Anterior cingulate cortex (tissue), 58 donors: ENCODE data around the gene POLDIP3.
"Not testable (repeated sequence)": the region's sequence is repeated elsewhere in the genome, so short reads cannot be mapped to it uniquely, and the experiment has no call there.

Experiments used
- DNase-seq, 58 donors: peaks; one replicate each; lab custom pipeline; 2025; lab: John Stamatoyannopoulos, UW

Gene POLDIP3

DNA sequence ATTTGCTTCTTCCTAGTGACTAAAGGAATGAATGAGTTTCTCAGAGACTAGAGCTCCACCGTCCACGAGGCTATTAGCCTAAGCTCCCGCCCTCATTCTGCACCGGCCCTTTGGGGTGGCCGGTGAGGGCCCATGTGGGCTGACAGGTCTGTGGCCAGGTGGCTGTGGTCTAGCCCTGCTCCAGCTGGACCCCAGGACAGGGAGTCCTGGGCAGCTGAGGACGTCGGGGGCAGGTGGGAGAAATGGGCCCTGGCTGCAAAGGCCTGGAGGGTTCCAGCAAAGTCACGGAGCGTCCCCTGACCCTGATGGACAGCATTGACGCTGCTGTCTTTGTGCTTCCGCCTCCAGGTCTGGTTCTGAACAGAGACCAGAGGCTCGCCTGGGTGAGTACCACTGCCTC lies 48.7 kb downstream of the POLDIP3 start:
- no peak for DNase-seq

DNA sequence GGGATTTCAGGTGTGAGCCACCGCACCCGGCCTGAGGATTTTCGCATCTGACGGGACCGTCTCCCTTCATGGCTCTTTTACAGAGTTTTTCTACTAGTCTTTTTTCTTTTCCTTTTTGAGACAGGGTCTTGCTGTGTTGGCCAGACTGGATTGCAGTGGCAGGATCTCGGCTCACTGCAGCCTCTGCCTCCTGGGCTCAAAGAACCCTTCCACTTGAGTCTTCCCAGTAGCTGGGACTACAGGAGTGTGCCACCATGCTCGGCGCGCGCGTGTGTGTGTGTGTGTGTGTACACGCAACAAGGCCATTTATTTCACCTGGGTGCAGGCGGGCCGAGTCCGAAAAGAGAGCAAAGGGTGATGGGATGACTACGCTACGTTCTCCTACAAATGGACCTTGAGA lies 50.0 kb downstream of the POLDIP3 start:
- no peak for DNase-seq

DNA sequence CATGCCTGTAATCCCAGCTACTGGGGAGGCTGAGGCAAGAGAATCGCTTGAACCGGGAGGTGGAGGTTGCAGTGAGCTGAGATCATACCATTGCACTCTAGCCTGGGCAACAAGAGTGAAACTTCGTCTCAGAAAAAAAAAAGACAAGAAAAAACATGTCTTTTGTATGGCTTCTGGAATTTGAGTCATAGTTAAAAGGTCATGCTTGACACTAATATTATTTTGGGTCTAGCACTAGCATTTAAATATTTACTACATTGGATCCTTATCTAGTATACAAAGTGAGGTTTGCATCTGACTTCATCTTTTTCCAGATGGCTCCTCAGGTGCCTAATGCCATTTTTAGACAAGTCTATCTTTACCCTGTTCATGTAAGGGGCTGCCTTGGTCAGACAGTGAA lies 50.7 kb downstream of the POLDIP3 start:
- DNase-seq: not testable (repeated sequence)

- peak in 1 of 58 donors; percentile 15 for DNase-seq
Observed at GRCh38 chr22:42562684-42563083, 52.0 kb downstream of the POLDIP3 start.

GRCh38 chr22:42562279-42562678 lies 52.4 kb downstream of the POLDIP3 start:
- no peak for DNase-seq

DNA sequence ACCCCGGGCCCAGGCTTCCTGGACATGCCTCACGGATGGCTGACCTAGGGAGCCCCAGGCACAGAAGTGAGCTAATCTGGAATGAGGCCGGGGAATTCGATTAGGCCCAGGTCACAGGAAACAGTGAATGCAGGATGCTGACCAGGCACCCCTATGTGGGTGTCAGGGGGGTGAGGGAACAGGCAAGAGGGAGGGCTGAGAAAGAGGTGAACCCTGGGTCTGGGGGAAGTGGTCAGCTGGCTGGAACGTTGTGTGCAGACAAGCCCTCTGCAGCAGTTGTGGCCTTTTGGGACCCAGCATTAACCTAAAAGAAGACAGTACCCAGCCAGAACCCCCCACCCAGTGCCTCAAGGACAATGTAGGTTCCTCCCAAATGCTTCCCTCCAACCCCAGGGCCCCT lies 52.8 kb downstream of the POLDIP3 start:
- no peak for DNase-seq

GRCh38 chr22:42560781-42561180 lies 53.9 kb downstream of the POLDIP3 start:
- DNase-seq: no peak

DNA sequence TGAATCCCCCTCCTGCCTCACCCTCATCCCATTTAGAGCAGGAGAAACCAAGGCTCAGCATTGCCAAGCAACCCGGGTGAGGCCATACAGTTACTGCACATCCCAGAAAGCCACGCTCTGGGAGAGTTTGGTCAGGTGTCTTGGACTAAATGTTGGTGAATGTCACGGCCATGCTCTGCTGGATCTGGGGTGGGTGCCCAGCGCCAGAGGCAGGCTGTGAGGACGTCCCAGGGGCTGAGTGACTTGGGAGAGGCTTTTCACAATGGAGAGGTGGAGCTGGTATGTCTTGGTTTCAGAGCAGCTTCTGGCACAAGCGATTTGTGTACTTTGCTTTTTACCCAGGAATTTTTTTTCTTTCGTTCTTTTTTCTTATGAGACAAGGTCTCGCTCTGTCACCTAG lies 54.3 kb downstream of the POLDIP3 start:
- no peak for DNase-seq

DNA sequence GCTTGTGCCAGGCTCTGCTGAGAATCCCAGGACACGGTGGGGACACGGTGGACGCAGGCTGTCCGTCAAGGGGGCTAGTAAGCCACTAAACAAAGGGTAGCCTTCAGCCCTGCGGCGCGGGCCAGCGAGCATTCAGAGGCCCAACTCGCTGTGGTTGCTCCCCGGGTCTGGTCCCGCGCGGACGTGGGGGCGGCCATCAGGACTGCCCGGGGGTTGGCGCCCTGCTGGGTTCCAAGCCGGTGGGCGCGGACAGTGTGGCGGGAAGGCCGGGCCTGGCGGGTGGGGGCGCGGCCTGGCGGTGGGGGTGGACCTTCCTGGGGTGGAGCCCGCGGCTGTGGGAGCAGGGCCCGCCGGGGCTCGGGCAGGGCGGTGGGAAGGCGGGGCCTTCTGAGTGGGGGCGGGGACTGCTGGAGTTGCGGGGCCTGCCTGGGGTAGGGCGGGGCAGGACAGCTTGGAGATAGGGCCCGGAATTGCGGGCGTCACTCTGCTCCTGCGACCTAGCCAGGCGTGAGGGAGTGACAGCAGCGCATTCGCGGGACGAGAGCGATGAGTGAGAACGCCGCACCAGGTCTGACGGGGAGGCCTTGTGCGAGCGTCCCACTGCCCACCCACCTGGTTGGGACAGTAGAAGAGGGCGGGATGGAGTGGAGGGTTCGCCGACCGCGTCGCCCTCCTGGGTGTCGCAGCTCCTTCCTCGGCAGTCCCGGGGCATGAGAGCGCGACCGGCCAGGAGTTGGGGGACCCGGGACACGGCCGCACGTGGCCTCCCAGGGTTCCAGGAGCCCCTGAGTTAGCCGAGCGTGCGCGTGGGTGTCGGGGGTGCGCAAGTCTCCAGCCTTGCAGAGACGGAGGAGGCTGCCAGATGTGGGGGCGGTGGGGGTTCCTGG lies 61.0 kb downstream of the POLDIP3 start, which contains the start of gene SERHL2:
Gene SERHL2, plus strand, starts transcription at position 482 of the 887 bp plus-strand sequence. Its CDS starts 65 bp downstream, at position 547.
- peak in 55 of 58 donors; percentile 7 to 89 (median 67) for DNase-seq

DNA sequence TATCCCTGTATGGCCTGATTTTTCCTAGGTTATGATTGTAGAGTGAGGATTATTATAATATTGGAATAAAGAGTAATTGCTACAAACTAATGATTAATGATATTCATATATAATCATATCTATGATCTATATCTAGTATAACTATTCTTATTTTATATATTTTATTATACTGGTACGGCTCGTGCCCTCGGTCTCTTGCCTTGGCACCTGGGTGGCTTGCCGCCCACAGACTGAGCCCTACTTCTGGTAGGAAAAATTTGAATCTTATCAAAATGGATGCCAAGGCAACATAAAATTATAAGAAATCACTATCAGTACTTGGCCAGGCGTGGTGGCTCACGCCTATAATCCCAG lies 62.4 kb downstream of the POLDIP3 start:
- not testable (repeated sequence) for DNase-seq

DNA sequence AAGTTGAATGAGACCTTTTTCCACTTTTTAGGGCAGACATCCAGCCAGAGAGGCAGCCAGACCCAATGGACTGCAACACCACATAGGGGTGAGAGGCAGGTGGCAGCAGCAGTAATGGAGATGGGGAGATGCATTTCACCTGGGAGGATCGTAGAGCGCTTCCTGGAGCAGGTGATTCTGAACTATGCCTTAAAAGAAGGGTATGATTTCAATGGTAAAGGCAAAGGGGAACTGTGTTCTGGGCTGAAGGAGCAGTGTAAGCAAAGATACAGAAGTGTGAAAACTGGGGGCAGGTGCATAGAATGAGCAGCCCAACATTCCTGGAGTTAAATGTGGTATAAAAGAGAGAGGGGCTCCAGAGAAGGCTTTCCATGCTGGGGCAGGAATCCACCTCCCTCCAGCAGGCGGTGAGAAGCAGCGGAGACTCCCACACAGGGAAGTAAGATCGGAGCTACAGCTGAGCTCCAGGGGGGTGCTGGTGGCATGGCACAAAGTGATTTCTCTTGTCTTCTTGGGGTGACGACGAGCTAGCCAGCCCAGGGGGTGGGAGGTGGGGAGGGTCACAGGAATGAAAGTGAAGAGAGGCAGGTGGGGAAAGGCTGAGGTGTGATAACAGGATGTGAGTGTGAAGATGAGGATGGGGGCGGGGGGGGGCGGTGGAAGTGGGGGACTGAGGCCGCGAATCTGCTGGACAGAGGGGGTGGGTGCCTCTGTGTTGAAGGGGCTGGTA lies 65.2 kb downstream of the POLDIP3 start:
- DNase-seq: no peak

GRCh38 chr22:42548597-42549330 lies 65.9 kb downstream of the POLDIP3 start:
- no peak for DNase-seq

GRCh38 chr22:42548126-42548525 lies 66.6 kb downstream of the POLDIP3 start:
- not testable (repeated sequence) for DNase-seq

GRCh38 chr22:42547562-42547961 lies 67.1 kb downstream of the POLDIP3 start:
- DNase-seq: no peak

DNA sequence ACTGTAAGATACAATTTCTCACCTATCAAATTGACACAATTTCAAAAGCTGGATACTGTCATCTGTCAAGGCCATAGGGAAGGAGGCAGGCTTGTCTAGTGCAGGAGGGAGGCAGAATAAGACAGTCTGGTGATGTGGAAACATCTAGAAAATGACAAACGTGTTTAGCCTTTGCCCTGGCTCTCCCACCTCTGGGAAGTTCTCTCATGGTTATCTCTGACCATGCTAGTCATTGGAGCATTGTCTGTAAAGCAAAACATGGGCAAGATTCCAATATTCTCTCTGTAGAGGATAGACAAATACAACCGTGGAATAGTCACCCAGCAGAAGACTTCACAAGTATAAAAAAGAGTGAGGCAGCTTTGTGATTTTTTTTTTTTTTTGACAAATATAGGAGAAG lies 70.0 kb downstream of the POLDIP3 start:
- DNase-seq: no peak

DNA sequence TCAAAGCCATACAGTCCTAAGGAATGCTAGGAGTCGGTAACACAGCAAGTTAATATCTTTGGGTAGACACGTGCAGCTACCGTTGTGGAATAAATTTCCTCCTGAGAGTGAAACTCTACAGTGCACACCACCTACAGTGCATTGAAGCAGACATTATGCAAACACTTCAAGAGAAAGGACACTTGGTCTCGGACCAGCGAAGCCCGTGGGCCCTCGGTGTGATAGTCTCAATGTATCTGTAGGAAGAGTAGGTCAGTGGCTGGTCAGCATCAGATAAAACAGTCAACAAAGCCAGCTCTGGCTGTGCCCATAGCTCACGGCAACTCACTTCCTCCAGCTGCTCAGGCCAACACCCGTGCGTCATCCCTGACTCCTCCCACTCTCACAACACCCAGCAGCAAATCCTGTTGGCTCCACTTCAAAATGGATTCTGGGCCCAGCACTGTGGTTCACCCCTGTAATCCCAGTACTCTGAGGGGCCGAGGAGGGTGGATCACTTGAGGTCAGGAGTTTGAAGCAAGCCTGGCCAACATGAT lies 75.4 kb downstream of the POLDIP3 start:
- not testable (repeated sequence) for DNase-seq

DNA sequence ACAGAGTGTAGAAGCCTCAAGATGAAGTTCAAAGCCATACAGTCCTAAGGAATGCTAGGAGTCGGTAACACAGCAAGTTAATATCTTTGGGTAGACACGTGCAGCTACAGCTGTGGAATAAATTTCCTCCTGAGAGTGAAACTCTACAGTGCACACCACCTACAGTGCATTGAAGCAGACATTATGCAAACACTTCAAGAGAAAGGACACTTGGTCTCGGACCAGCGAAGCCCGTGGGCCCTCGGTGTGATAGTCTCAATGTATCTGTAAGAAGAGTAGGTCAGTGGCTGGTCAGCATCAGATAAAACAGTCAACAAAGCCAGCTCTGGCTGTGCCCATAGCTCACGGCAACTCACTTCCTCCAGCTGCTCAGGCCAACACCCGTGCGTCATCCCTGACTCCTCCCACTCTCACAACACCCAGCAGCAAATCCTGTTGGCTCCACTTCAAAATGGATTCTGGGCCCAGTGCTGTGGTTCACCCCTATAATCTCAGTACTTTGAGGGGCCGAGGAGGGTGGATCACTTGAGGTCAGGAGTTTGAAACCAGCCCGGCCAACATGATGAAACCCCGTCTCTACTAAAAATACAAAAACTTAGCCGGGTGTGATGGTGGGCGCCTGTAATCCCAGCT lies 77.4 kb downstream of the POLDIP3 start:
- peak in 1 of 58 donors; percentile 27 for DNase-seq

GRCh38 chr22:42536634-42537033 lies 78.0 kb downstream of the POLDIP3 start:
- not testable (repeated sequence) for DNase-seq

DNA sequence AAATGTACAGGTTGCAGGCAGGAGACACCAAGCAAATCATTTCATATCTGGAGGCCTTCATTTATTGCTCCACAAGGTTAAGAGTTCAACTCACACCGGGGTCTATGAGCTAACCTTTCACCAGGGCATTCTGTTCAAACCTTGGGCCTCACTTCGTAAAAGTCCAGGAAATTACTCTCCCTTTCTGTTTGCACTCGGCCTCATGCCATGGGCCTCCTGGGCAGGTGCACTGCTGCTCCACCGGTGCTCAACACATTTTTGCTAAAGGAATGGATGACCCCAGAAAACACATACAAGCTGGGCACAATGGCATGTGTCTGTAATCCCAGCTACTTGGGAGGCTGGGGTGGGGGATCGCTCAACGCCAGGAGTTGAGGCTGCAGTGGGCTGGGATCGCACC lies 78.5 kb downstream of the POLDIP3 start:
- no peak for DNase-seq

- not testable (repeated sequence) for DNase-seq
Observed at GRCh38 chr22:42535082-42535731, 79.5 kb downstream of the POLDIP3 start.
